OCI-LY7 (cell line): ENCODE data around the gene PCDHGA7. TPM values are rescaled to one million over a fixed set of nuclear protein-coding genes. Genes with fewer than 3 reads are reported as not detected.

ENCODE experiments used
- BruUV-seq: library from RNA; stranded (reverse); fragments of 400-500 nt; replicated peaks from 2 replicates; lab custom pipeline; 2021; lab: Mats Ljungman, UMichigan
- CTCF ChIA-PET: fragments of 300-600 bp; sonication (Branson Sonifier 250); formaldehyde crosslinking; loops from one replicate; lab custom pipeline; 2022; ENCODE audit warnings: antibody characterized with exemption; ENCODE audit not compliant: unreplicated experiment; lab: Charles Lee
- POLR2A ChIA-PET: fragments of 300-600 bp; sonication (Branson Sonifier 250); formaldehyde crosslinking; loops from one replicate; lab custom pipeline; 2022; ENCODE audit warnings: antibody characterized with exemption; lab: Charles Lee
- DNase-seq: peaks from one replicate; pipeline ENCODE4 v3.0.0-alpha.2; 2015; ENCODE audit warnings: low spot score
- H2AFZ ChIP-seq: fragments of 200-600 bp; sonication (generic), shearing (Covaris generic); 2 replicates; pipeline ENCODE4 v1.6.1; 2014; ENCODE audit warnings: mild to moderate bottlenecking, antibody characterized with exemption, low read length, moderate library complexity
- H3K27ac ChIP-seq: fragments of 200-600 bp; sonication (generic); 2 replicates; pipeline ENCODE4 v1.5.1; 2014; ENCODE audit warnings: mixed run types, low read depth, mild to moderate bottlenecking, moderate library complexity, low read length, inconsistent platforms; ENCODE audit not compliant: poor library complexity, severe bottlenecking
- H3K36me3 ChIP-seq: fragments of 200-600 bp; sonication (generic); 2 replicates; pipeline ENCODE4 v1.6.1; 2014; ENCODE audit warnings: mild to moderate bottlenecking, antibody characterized with exemption, low read length, moderate library complexity, mixed read lengths; ENCODE audit not compliant: insufficient read depth
- H3K4me1 ChIP-seq: fragments of 200-600 bp; sonication (generic); 2 replicates; pipeline ENCODE4 v1.5.1; 2014; ENCODE audit warnings: mild to moderate bottlenecking, low read length; ENCODE audit not compliant: insufficient read depth, poor library complexity, severe bottlenecking
- H3K4me2 ChIP-seq: fragments of 200-600 bp; sonication (generic); 2 replicates; pipeline ENCODE4 v1.6.1; 2014; ENCODE audit warnings: mild to moderate bottlenecking, low read length
- H3K4me3 ChIP-seq: fragments of 200-600 bp; sonication (generic); 2 replicates; pipeline ENCODE4 v1.5.1; 2014; ENCODE audit warnings: mild to moderate bottlenecking, low read depth, low read length; ENCODE audit not compliant: poor library complexity, severe bottlenecking
- H3K79me2 ChIP-seq: fragments of 200-600 bp; sonication (generic); 2 replicates; pipeline ENCODE4 v1.6.1; 2016; ENCODE audit warnings: low read depth, mild to moderate bottlenecking, low read length, moderate library complexity, mixed read lengths; ENCODE audit not compliant: insufficient read depth
- H3K9me2 ChIP-seq: fragments of 200-600 bp; sonication (generic); 2 replicates; pipeline ENCODE4 v1.6.1; 2016; ENCODE audit warnings: mild to moderate bottlenecking, low read length, mixed read lengths; ENCODE audit not compliant: insufficient read depth
- H3K9me3 ChIP-seq: fragments of 200-600 bp; sonication (generic); 2 replicates; pipeline ENCODE4 v1.6.1; 2014; ENCODE audit warnings: mild to moderate bottlenecking, mixed run types, low read length, mixed read lengths
- H4K20me1 ChIP-seq: fragments of 200-600 bp; sonication (generic); 2 replicates; pipeline ENCODE4 v1.6.1; 2014; ENCODE audit warnings: mild to moderate bottlenecking, antibody characterized with exemption, low read length, moderate library complexity, mixed read lengths; ENCODE audit not compliant: insufficient read depth
- EZH2phosphoT487 ChIP-seq: fragments of 200-600 bp; sonication (generic); IDR thresholded peaks from 2 replicates; pipeline ENCODE4 v1.6.1; 2018; ENCODE audit warnings: low read depth, borderline replicate concordance, mild to moderate bottlenecking, mixed run types, antibody characterized with exemption, low read length, moderate library complexity, mixed read lengths
- intact Hi-C: fragments of 100-400 bp; cut with micrococcal nuclease; formaldehyde crosslinking; loops from one replicate; pipeline ENCODE4 v1.10.0; 2022; ENCODE audit not compliant: unreplicated experiment
- total RNA-seq, 2 experiments: library from RNA; depleted of rRNA in 1 of 2; stranded (reverse); fragments of >200 nt in 1 of 2; shearing (Covaris generic) in 1 of 2; gene quantifications; 2 replicates each; pipeline ENCODE4 v1.2.3, GENCODE V29; 2014 to 2022
- TF ChIP-seq, protein P1 (sequence below): fragments of 200-600 bp; sonication (generic); conservative IDR thresholded peaks from 2 replicates; pipeline ENCODE4 v1.5.1; 2014; ENCODE audit warnings: mild to moderate bottlenecking, antibody characterized with exemption, low read length, moderate library complexity, mixed read lengths

PCDHGA7 gene
- total RNA-seq, 2 experiments from 2014 or later: 5.6 to 6.4 TPM

DNA sequence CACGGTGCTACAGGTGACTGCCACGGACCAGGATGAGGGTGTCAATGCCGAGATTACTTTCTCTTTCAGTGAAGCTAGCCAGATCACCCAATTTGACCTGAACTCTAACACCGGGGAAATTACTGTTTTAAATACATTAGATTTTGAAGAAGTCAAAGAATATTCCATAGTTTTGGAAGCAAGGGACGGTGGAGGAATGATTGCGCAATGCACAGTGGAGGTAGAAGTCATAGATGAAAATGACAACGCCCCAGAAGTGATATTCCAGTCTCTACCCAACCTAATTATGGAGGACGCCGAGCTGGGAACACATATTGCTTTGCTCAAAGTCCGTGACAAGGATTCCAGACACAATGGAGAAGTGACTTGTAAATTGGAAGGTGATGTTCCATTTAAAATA, 6.1 kb downstream of the PCDHGA7 start:
- intact Hi-C loops: no loop called here
- POLR2A ChIA-PET: interaction anchor here (0.5 to 0.7 kb wide), 2 partner anchors 63 to 969 kb away, joined by 3 to 4 read pairs; no protein-coding TSS in a partner anchor
- TF ChIP-seq, protein P1, sequence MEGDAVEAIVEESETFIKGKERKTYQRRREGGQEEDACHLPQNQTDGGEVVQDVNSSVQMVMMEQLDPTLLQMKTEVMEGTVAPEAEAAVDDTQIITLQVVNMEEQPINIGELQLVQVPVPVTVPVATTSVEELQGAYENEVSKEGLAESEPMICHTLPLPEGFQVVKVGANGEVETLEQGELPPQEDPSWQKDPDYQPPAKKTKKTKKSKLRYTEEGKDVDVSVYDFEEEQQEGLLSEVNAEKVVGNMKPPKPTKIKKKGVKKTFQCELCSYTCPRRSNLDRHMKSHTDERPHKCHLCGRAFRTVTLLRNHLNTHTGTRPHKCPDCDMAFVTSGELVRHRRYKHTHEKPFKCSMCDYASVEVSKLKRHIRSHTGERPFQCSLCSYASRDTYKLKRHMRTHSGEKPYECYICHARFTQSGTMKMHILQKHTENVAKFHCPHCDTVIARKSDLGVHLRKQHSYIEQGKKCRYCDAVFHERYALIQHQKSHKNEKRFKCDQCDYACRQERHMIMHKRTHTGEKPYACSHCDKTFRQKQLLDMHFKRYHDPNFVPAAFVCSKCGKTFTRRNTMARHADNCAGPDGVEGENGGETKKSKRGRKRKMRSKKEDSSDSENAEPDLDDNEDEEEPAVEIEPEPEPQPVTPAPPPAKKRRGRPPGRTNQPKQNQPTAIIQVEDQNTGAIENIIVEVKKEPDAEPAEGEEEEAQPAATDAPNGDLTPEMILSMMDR: no peak
- TF ChIP-seq EZH2phosphoT487: no peak
- Histone ChIP-seq H3K4me1 (peaks cover 7% of the 10 kb centered on the region), H3K36me3 (no peaks in the 10 kb centered on the region), H3K9me2 (no peaks in the 10 kb centered on the region), H4K20me1 (no peaks in the 10 kb centered on the region), H3K4me3 (no peak overlapping the region), H3K79me2 (peaks cover 8% of the 10 kb centered on the region; the same call in 1 of the 2 replicates), H3K9me3 (no peaks in the 10 kb centered on the region), H2AFZ (no peak overlapping the region), H3K4me2 (peak overlapping the region; percentile 31; the same call in 1 of the 2 replicates), H3K27ac (no peak overlapping the region)
- CTCF ChIA-PET: interaction anchor here (0.6 kb wide), 1 partner anchor 138 kb away, joined by 3 read pairs; no protein-coding TSS in a partner anchor
- BruUV-seq: no TSS peak
- no peak for DNase-seq

DNA sequence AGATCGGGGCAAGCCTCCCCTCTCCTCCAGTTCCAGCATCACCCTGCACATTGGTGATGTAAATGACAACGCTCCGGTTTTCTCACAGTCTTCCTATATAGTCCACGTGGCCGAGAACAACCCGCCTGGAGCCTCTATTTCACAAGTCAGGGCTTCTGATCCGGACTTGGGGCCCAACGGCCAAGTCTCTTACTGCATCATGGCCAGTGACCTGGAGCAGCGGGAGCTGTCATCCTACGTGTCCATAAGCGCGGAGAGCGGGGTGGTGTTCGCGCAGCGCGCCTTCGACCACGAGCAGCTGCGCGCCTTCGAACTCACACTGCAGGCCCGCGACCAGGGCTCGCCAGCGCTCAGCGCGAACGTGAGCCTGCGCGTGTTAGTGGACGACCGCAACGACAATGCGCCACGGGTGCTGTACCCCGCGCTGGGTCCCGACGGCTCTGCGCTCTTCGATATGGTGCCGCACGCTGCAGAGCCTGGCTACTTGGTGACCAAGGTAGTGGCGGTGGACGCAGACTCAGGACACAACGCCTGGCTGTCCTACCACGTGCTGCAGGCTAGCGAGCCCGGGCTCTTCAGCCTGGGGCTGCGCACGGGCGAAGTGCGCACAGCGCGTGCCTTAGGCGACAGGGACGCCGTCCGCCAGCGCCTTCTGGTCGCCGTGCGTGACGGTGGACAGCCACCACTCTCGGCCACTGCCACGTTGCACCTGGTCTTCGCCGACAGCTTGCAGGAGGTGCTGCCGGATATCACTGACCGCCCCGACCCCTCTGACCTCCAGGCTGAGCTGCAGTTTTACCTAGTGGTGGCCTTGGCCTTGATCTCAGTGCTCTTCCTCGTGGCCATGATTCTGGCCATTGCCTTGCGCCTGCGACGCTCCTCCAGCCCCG, 6.9 kb downstream of the PCDHGA7 start:
- intact Hi-C loops: no loop called here
- H3K9me2 ChIP-seq: no peaks in the 10 kb centered on the region
- ChIA-PET CTCF (interaction anchor here (0.6 to 1.3 kb wide), 3 partner anchors 70 to 169 kb away, joined by 3 to 5 read pairs (median 3); partner anchors contain the start of gene TAF7), POLR2A (no interaction called here)
- peaks cover 7% of the 10 kb centered on the region for H3K4me1 ChIP-seq
- H3K79me2 ChIP-seq: peaks cover 8% of the 10 kb centered on the region; the same call in 1 of the 2 replicates
- no peak overlapping the region for H3K27ac ChIP-seq
- DNase-seq: no peak
- no peak overlapping the region for H3K4me2 ChIP-seq
- no peaks in the 10 kb centered on the region for H3K9me3 ChIP-seq
- TF ChIP-seq, protein P1: no peak
- TF ChIP-seq EZH2phosphoT487: no peak
- H4K20me1 ChIP-seq: no peaks in the 10 kb centered on the region
- BruUV-seq: no TSS peak
- H3K4me3 ChIP-seq: no peak overlapping the region
- H2AFZ ChIP-seq: no peak overlapping the region
- no peaks in the 10 kb centered on the region for H3K36me3 ChIP-seq
